KOPT-K1 (cell line): ENCODE results near the gene GSK3A.

Source experiments
- H3K27ac ChIP-seq: fragments of 200-600 bp; sonication (generic); 2 replicates; pipeline ENCODE4 v1.5.1; 2016; ENCODE audit warnings: antibody characterized with exemption, mild to moderate bottlenecking, low read depth, low read length; ENCODE audit not compliant: poor library complexity, severe bottlenecking
- H3K36me3 ChIP-seq: fragments of 200-600 bp; sonication (generic); 2 replicates; pipeline ENCODE4 v1.5.1; 2017; ENCODE audit warnings: antibody characterized with exemption, mild to moderate bottlenecking, low read length, moderate library complexity; ENCODE audit not compliant: insufficient read depth
- H3K9me3 ChIP-seq: fragments of 200-600 bp; sonication (generic); 2 replicates; pipeline ENCODE4 v1.5.1; 2017; ENCODE audit warnings: antibody characterized with exemption, low read length, mild to moderate bottlenecking; ENCODE audit not compliant: insufficient read depth, poor library complexity, severe bottlenecking

GSK3A gene

GRCh38 chr19:42242512-42243409 lies at the start of gene GSK3A:
Gene GSK3A, minus strand, starts transcription at chr19:42242602. Its CDS starts 137 bp downstream, at chr19:42242465.
- H3K27ac ChIP-seq, result peak within 1 kb of the TSS; percentile 82
- peaks cover 28% of the 10 kb centered on the region for H3K36me3 ChIP-seq
- no peaks in the 10 kb centered on the region for H3K9me3 ChIP-seq

DNA sequence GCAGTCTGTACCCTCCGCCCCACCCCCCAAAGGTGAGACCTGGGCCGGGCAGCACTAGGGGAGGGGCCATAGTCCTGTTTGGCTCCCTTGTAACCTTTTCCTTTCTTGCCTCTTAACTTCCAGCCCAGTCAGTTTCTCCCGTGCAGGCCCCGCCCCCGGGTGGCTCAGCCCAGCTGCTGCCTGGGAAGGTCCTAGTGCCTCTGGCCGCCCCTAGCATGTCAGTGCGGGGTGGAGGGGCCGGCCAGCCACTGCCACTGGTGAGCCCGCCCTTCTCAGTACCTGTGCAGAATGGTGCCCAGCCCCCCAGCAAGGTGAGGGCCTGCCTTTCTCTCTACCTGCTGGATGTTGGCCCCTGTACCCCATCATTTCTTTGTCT lies 49.0 kb upstream of the GSK3A start:
- Histone ChIP-seq H3K9me3 (no peaks in the 10 kb centered on the region), H3K27ac (no peak overlapping the region), H3K36me3 (peaks cover 94% of the 10 kb centered on the region)

DNA sequence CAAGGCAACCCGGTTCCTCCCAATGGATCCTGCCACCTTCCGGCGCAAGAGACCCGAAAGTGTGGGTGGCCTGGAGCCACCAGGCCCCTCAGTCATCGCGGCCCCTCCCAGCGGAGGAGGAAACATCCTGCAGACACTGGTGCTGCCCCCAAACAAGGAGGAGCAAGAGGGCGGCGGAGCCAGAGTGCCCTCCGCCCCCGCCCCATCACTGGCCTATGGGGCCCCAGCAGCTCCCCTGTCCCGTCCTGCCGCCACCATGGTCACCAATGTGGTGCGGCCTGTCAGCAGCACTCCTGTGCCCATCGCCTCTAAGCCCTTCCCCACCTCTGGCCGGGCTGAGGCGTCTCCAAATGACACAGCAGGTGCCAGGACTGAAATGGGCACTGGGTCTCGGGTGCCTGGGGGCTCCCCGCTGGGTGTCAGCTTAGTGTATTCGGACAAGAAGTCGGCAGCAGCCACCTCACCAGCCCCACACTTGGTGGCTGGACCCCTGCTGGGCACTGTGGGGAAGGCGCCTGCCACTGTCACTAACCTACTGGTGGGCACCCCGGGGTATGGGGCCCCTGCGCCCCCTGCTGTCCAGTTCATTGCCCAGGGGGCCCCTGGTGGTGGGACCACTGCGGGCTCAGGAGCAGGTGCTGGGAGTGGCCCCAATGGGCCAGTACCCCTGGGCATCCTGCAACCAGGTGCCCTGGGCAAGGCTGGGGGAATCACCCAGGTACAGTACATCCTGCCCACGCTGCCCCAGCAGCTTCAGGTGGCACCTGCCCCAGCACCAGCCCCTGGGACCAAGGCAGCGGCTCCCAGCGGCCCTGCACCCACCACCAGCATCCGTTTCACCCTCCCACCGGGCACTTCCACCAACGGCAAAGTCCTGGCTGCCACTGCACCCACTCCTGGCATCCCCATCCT lies 48.4 kb upstream of the GSK3A start:
- Histone ChIP-seq H3K36me3 (peaks cover 96% of the 10 kb centered on the region), H3K9me3 (no peaks in the 10 kb centered on the region), H3K27ac (no peak overlapping the region)

- Histone ChIP-seq H3K27ac (no peak overlapping the region), H3K36me3 (peaks cover 90% of the 10 kb centered on the region), H3K9me3 (no peaks in the 10 kb centered on the region)
These were observed 47.7 kb upstream of the GSK3A start for GRCh38 chr19:42290136-42290522.

- Histone ChIP-seq H3K9me3 (no peaks in the 10 kb centered on the region), H3K36me3 (peaks cover 87% of the 10 kb centered on the region), H3K27ac (no peak overlapping the region)
These were observed 47.2 kb upstream of the GSK3A start for GRCh38 chr19:42289556-42290041.

GRCh38 chr19:42288881-42289555 lies 46.6 kb upstream of the GSK3A start:
- peaks cover 81% of the 10 kb centered on the region for H3K36me3 ChIP-seq
- H3K27ac ChIP-seq, result no peak overlapping the region

GRCh38 chr19:42288387-42288786 lies 46.0 kb upstream of the GSK3A start:
- Histone ChIP-seq H3K9me3 (no peaks in the 10 kb centered on the region), H3K27ac (no peak overlapping the region), H3K36me3 (peaks cover 75% of the 10 kb centered on the region)

More at GRCh38 chr19:42288881-42289555, 46.6 kb upstream of the GSK3A start:
- H3K9me3 ChIP-seq, result no peaks in the 10 kb centered on the region

DNA sequence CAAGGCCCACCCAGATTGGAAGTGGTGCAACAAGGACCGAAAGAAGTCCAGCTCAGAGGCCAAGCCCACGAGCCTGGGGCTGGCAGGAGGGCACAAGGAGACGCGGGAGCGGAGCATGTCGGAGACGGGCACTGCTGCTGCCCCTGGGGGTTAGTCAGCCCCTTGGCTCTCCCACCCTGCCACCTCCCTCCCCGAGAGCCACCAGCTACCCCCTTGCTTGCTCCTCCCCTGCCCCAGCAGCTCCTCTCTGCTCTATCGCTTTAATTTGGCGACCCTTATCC lies 45.4 kb upstream of the GSK3A start:
- H3K27ac ChIP-seq, result no peak overlapping the region
- H3K36me3 ChIP-seq, result peaks cover 68% of the 10 kb centered on the region
- no peaks in the 10 kb centered on the region for H3K9me3 ChIP-seq

- peaks cover 63% of the 10 kb centered on the region for H3K36me3 ChIP-seq
- no peak overlapping the region for H3K27ac ChIP-seq
- no peaks in the 10 kb centered on the region for H3K9me3 ChIP-seq
These were observed 44.8 kb upstream of the GSK3A start for GRCh38 chr19:42287017-42287826.

GRCh38 chr19:42286349-42287016 lies 44.1 kb upstream of the GSK3A start:
- Histone ChIP-seq H3K9me3 (no peaks in the 10 kb centered on the region), H3K27ac (peak overlapping the region; percentile 72), H3K36me3 (peaks cover 56% of the 10 kb centered on the region)

GRCh38 chr19:42285988-42286348 lies 43.6 kb upstream of the GSK3A start:
- H3K36me3 ChIP-seq, result peaks cover 50% of the 10 kb centered on the region
- peak overlapping the region; percentile 72 for H3K27ac ChIP-seq
- no peaks in the 10 kb centered on the region for H3K9me3 ChIP-seq

- no peaks in the 10 kb centered on the region for H3K9me3 ChIP-seq
- peaks cover 46% of the 10 kb centered on the region for H3K36me3 ChIP-seq
- H3K27ac ChIP-seq, result peak overlapping the region; percentile 72
These were observed 43.1 kb upstream of the GSK3A start for GRCh38 chr19:42285541-42285941.

- Histone ChIP-seq H3K9me3 (no peaks in the 10 kb centered on the region), H3K27ac (peak overlapping the region; percentile 72), H3K36me3 (peaks cover 38% of the 10 kb centered on the region)
These were observed 42.4 kb upstream of the GSK3A start for GRCh38 chr19:42284591-42285341.
